Tibial artery (tissue), 4 donors: ENCODE data around the gene KLHL10.

Experiments used
- DNase-seq, 2 donors: peaks; one replicate each; pipeline ENCODE4 v3.0.0-alpha.2; 2019
- H3K27ac ChIP-seq, 2 donors: fragments of 200-600 bp; sonication (generic) in 1 of 2; 1 replicate in 1 of 2; 2 replicates in 1 of 2; pipeline ENCODE4 v1.5.1; 2018 to 2019; ENCODE audit warnings: mild to moderate bottlenecking in 1 of 2
- H3K27me3 ChIP-seq, 2 donors: fragments of 200-600 bp; sonication (generic) in 1 of 2; one replicate each; pipeline versions ENCODE4 v1.5.1 to v1.6.0; 2016 to 2019
- H3K36me3 ChIP-seq, 3 donors: fragments of 200-600 bp; sonication (generic) in 2 of 3; one replicate each; pipeline ENCODE4 v1.5.1; 2016 to 2019; ENCODE audit warnings: mild to moderate bottlenecking in 2 of 3
- H3K4me1 ChIP-seq, 4 donors: fragments of 200-600 bp; sonication (generic) in 2 of 4; 1 replicate in 3 of 4; 2 replicates in 1 of 4; pipeline ENCODE4 v1.5.1; 2016 to 2019
- H3K4me3 ChIP-seq, 2 donors: fragments of 200-600 bp; sonication (generic) in 1 of 2; 1 replicate in 1 of 2; 2 replicates in 1 of 2; pipeline ENCODE4 v1.5.1; 2018 to 2019; ENCODE audit warnings: mild to moderate bottlenecking in 2 of 2
- H3K9me3 ChIP-seq, 3 donors: fragments of 200-600 bp; sonication (generic) in 1 of 3; one replicate each; pipeline ENCODE4 v1.5.1; 2016 to 2019
- CTCF ChIP-seq, 2 experiments: fragments of 200-600 bp in 1 of 2; fragments of 450-650 bp in 1 of 2; IDR thresholded peaks; one replicate each; pipeline ENCODE4 v1.5.1; 2017 to 2019; ENCODE audit warnings: antibody characterized with exemption in 2 of 2, mild to moderate bottlenecking in 1 of 2, moderate library complexity in 1 of 2
- intact Hi-C: fragments of 100-400 bp; cut with DNase I; formaldehyde crosslinking; loops from one replicate; pipeline ENCODE4 v1.15.0; 2023; ENCODE audit warnings: low total_unique reads

Gene KLHL10

GRCh38 chr17:41818024-41818423 lies 19.6 kb upstream of the KLHL10 start:
- intact Hi-C loops: loop anchor here (10.0 kb wide), 1 partner anchor 47 kb away; the partner anchor contains the start of gene KLHL11
- no peak for TF ChIP-seq CTCF (IDR thresholded peaks at IDR 0.05)
- Histone ChIP-seq H3K27me3 (no peaks in the 10 kb centered on the region), H3K36me3 (peaks cover 0 to 13% (median 0%) of the 10 kb centered on the region in 3 donors), H3K4me1 (peaks cover 0 to 11% (median 10%) of the 10 kb centered on the region in 4 donors), H3K9me3 (no peaks in the 10 kb centered on the region), H3K27ac (no peak overlapping the region), H3K4me3 (no peak overlapping the region)
- no peak for DNase-seq

GRCh38 chr17:41821776-41822175 lies 15.8 kb upstream of the KLHL10 start:
- Histone ChIP-seq H3K4me3 (no peak overlapping the region), H3K27me3 (no peaks in the 10 kb centered on the region), H3K4me1 (no peaks in the 10 kb centered on the region), H3K36me3 (peaks cover 13 to 40% (median 15%) of the 10 kb centered on the region in 3 donors), H3K27ac (no peak overlapping the region), H3K9me3 (no peaks in the 10 kb centered on the region)
- intact Hi-C loops: no loop called here
- DNase-seq: no peak
- TF ChIP-seq CTCF (IDR thresholded peaks at IDR 0.05): no peak

- Histone ChIP-seq H3K4me3 (no peak overlapping the region), H3K27me3 (no peaks in the 10 kb centered on the region), H3K9me3 (no peaks in the 10 kb centered on the region), H3K36me3 (peaks cover 19 to 47% (median 20%) of the 10 kb centered on the region in 3 donors), H3K4me1 (no peaks in the 10 kb centered on the region), H3K27ac (no peak overlapping the region)
- DNase-seq: no peak
- no peak for TF ChIP-seq CTCF (IDR thresholded peaks at IDR 0.05)
- intact Hi-C loops: no loop called here
These were observed 15.1 kb upstream of the KLHL10 start for GRCh38 chr17:41822216-41823140.

GRCh38 chr17:41823141-41823524 lies 14.5 kb upstream of the KLHL10 start:
- H3K27ac ChIP-seq: no peak overlapping the region
- H3K9me3 ChIP-seq: no peaks in the 10 kb centered on the region
- peaks cover 25 to 53% (median 26%) of the 10 kb centered on the region in 3 donors for H3K36me3 ChIP-seq
- no peak for TF ChIP-seq CTCF (IDR thresholded peaks at IDR 0.05)
- intact Hi-C loops: no loop called here
- H3K27me3 ChIP-seq: no peaks in the 10 kb centered on the region
- no peak for DNase-seq
- no peak overlapping the region for H3K4me3 ChIP-seq
- H3K4me1 ChIP-seq: no peaks in the 10 kb centered on the region

- Histone ChIP-seq H3K4me1 (no peaks in the 10 kb centered on the region), H3K27ac (no peak overlapping the region), H3K9me3 (no peaks in the 10 kb centered on the region), H3K4me3 (no peak overlapping the region), H3K27me3 (no peaks in the 10 kb centered on the region), H3K36me3 (peaks cover 30 to 54% (median 31%) of the 10 kb centered on the region in 3 donors)
- TF ChIP-seq CTCF (IDR thresholded peaks at IDR 0.05): no peak
- no peak for DNase-seq
- intact Hi-C loops: no loop called here
These were observed 14.0 kb upstream of the KLHL10 start for GRCh38 chr17:41823580-41823979.
